Skeletal muscle tissue (tissue), 4 donors: ENCODE data around the gene IL1RAPL1. TPM values are rescaled to one million over a fixed set of nuclear protein-coding genes. Genes with fewer than 3 reads are reported as not detected.

Experiments used
- H3K27ac ChIP-seq: one replicate; pipeline ENCODE4 v1.7.0; 2013; ENCODE audit warnings: mild to moderate bottlenecking, low read depth, low read length, inconsistent platforms
- H3K27me3 ChIP-seq, 3 donors: one replicate each; pipeline ENCODE4 v1.7.0; 2013; ENCODE audit warnings: low read length in 3 of 3; ENCODE audit not compliant: control insufficient read depth in 3 of 3, insufficient read depth in 3 of 3
- H3K36me3 ChIP-seq, 3 donors: one replicate each; pipeline ENCODE4 v1.7.0; 2013; ENCODE audit warnings: low read length in 3 of 3; ENCODE audit not compliant: control insufficient read depth in 3 of 3, insufficient read depth in 3 of 3
- H3K4me1 ChIP-seq, 3 donors: one replicate each; pipeline ENCODE4 v1.7.0; 2013; ENCODE audit warnings: low read length in 3 of 3, mild to moderate bottlenecking in 3 of 3; ENCODE audit not compliant: control insufficient read depth in 3 of 3, insufficient read depth in 3 of 3
- H3K4me3 ChIP-seq, 3 donors: one replicate each; pipeline ENCODE4 v1.7.0; 2013; ENCODE audit warnings: low read length in 3 of 3
- H3K9ac ChIP-seq, 3 donors: one replicate each; pipeline ENCODE4 v1.7.0; 2013; ENCODE audit warnings: low read length in 3 of 3, mild to moderate bottlenecking in 3 of 3, moderate library complexity in 2 of 3, low read depth in 1 of 3
- H3K9me3 ChIP-seq, 3 donors: one replicate each; pipeline ENCODE4 v1.7.0; 2013; ENCODE audit warnings: low read length in 3 of 3; ENCODE audit not compliant: control insufficient read depth in 3 of 3
- total RNA-seq: library from RNA; depleted of rRNA; stranded (reverse); fragments of >200 nt; gene quantifications from one replicate; pipeline ENCODE4 v1.2.3, GENCODE V29; 2014
- donor health status: Osteomylitis.

IL1RAPL1 gene
- total RNA-seq, 1 donor from 2014 or later, result 3.7 TPM

- H3K9me3 ChIP-seq, result no peaks in the 10 kb centered on the region
- no peaks in the 10 kb centered on the region for H3K27me3 ChIP-seq
- no peak overlapping the region for H3K9ac ChIP-seq
- no peak overlapping the region for H3K4me3 ChIP-seq
- no peak overlapping the region for H3K27ac ChIP-seq
- H3K4me1 ChIP-seq, result no peaks in the 10 kb centered on the region
- no peaks in the 10 kb centered on the region for H3K36me3 ChIP-seq
Measured at GRCh38 chrX:28613558-28613957, 26.3 kb downstream of the IL1RAPL1 start.

- no peaks in the 10 kb centered on the region for H3K27me3 ChIP-seq
- H3K4me1 ChIP-seq, result no peaks in the 10 kb centered on the region
- no peak overlapping the region for H3K9ac ChIP-seq
- H3K4me3 ChIP-seq, result no peak overlapping the region
- no peak overlapping the region for H3K27ac ChIP-seq
- H3K36me3 ChIP-seq, result no peaks in the 10 kb centered on the region
- no peaks in the 10 kb centered on the region for H3K9me3 ChIP-seq
Measured at GRCh38 chrX:28625223-28625622, 38.0 kb downstream of the IL1RAPL1 start.

DNA sequence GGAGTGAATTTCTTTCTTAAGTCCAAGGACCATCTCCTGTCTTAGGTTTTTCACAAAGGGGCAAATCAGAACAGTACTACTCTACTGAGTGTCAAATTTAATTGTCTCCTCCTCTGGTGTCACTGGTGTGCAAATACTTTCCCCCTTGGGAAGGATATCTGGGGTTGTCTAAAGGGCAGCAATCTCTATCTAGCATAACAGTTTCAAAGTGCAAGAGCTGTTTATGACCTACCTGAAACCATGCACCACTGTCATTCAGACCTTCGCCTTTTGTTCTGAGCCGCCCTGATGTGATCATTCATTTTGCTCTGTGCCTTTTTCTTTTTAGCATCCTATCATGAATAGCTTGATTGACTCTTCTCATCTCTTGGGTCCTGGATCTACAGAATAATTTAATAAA lies 39.3 kb downstream of the IL1RAPL1 start:
- Histone ChIP-seq H3K9me3 (no peaks in the 10 kb centered on the region), H3K27ac (no peak overlapping the region), H3K9ac (no peak overlapping the region), H3K36me3 (no peaks in the 10 kb centered on the region), H3K27me3 (no peaks in the 10 kb centered on the region), H3K4me1 (no peaks in the 10 kb centered on the region), H3K4me3 (no peak overlapping the region)

GRCh38 chrX:28628120-28628519 lies 40.9 kb downstream of the IL1RAPL1 start:
- no peak overlapping the region for H3K27ac ChIP-seq

GRCh38 chrX:28638775-28639174 lies 51.5 kb downstream of the IL1RAPL1 start:
- Histone ChIP-seq H3K9me3 (no peaks in the 10 kb centered on the region), H3K27ac (no peak overlapping the region), H3K4me1 (no peaks in the 10 kb centered on the region), H3K9ac (no peak overlapping the region), H3K4me3 (no peak overlapping the region), H3K36me3 (no peaks in the 10 kb centered on the region), H3K27me3 (no peaks in the 10 kb centered on the region)

More at GRCh38 chrX:28628120-28628519, 40.9 kb downstream of the IL1RAPL1 start:
- Histone ChIP-seq H3K9me3 (no peaks in the 10 kb centered on the region), H3K4me3 (no peak overlapping the region), H3K36me3 (no peaks in the 10 kb centered on the region), H3K4me1 (no peaks in the 10 kb centered on the region), H3K27me3 (no peaks in the 10 kb centered on the region), H3K9ac (no peak overlapping the region)

- no peaks in the 10 kb centered on the region for H3K27me3 ChIP-seq
- H3K9me3 ChIP-seq, result no peaks in the 10 kb centered on the region
- no peak overlapping the region for H3K4me3 ChIP-seq
- H3K9ac ChIP-seq, result no peak overlapping the region
- no peaks in the 10 kb centered on the region for H3K4me1 ChIP-seq
- H3K27ac ChIP-seq, result no peak overlapping the region
- no peaks in the 10 kb centered on the region for H3K36me3 ChIP-seq
Measured at GRCh38 chrX:28639451-28639850, 52.2 kb downstream of the IL1RAPL1 start.

DNA sequence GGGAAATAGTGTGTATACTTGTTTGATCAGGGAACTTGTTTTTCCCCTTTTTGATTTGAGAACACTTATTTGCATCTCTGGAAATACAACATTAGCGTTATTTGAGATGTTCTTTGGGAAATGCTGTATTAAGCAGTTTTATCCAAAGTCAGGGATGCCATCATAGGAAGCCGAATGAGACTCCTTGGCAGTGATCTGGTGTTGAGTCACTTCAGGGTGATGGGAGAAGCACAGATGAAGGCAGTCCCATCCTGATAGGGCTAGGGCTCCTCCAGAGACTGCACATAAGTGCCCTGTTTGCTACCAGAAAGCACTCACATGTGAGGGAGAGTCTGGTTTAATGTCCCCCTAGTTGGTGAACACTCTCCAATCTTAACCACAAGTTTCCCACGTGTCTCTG lies 62.3 kb downstream of the IL1RAPL1 start:
- Histone ChIP-seq H3K36me3 (no peaks in the 10 kb centered on the region), H3K9ac (no peak overlapping the region), H3K9me3 (no peaks in the 10 kb centered on the region), H3K4me1 (no peaks in the 10 kb centered on the region), H3K27me3 (no peaks in the 10 kb centered on the region), H3K27ac (no peak overlapping the region), H3K4me3 (no peak overlapping the region)

DNA sequence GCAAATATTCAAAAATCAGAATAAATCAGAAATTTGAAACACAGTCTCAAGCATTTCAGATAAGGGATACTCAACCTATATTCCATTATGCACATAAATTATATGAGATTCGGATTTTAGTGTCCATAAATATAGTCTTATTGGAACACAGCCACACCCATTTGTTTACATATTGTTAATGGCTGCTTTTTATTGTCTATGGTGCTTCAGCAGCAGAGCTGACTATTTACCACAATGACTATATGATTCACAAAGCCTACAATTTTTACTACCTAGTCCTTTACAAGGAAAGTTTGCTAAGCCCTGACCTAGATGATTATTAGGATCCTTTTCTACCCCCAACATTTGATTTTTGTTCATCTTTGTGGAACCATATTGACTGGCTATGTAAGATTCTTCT lies 63.9 kb downstream of the IL1RAPL1 start:
- H3K9me3 ChIP-seq, result no peaks in the 10 kb centered on the region
- H3K4me1 ChIP-seq, result no peaks in the 10 kb centered on the region
- no peak overlapping the region for H3K27ac ChIP-seq
- H3K36me3 ChIP-seq, result no peaks in the 10 kb centered on the region
- H3K4me3 ChIP-seq, result no peak overlapping the region
- no peaks in the 10 kb centered on the region for H3K27me3 ChIP-seq
- H3K9ac ChIP-seq, result no peak overlapping the region

DNA sequence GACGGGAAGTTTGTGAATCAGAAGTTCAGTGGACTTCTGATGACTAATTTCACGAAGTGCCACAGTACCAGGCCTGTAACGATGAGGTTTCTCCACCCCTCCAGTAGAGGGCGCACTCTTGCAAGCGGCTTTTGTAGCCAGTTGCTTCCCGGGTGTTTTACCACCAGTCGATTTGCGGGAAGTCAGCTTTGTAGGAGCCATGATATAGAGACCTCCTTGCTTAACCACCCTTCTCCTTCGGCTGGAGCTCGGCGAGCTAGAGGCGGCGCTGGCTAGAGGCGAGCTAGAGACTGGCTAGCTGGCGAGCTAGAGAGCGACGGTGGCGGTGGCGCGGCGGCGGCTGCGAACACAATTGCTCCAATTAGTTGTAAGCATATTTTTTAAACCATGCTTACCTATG lies 72.0 kb downstream of the IL1RAPL1 start:
- no peaks in the 10 kb centered on the region for H3K27me3 ChIP-seq
- no peaks in the 10 kb centered on the region for H3K9me3 ChIP-seq
- no peaks in the 10 kb centered on the region for H3K4me1 ChIP-seq
- H3K4me3 ChIP-seq, result no peak overlapping the region
- no peak overlapping the region for H3K9ac ChIP-seq
- no peaks in the 10 kb centered on the region for H3K36me3 ChIP-seq
- H3K27ac ChIP-seq, result no peak overlapping the region

DNA sequence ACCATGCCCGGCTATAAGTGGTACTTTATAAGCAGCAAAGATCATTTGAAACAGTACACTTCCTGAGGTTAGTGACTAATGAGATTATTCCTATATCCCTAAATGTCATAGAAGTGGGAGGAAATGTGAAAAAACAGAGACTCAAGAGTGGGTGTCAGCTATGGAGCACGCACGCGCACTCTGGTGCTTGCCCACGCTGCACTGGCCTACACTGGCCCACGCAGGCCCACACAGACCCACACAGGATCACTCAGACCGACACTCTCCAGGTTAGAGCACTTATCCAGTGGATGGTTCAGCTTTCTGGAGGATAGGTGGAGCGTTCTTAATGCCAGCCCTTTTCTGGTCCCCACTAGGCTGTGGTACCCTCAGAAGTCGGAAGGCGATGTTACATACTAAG lies 78.5 kb downstream of the IL1RAPL1 start:
- Histone ChIP-seq H3K9me3 (no peaks in the 10 kb centered on the region), H3K4me1 (no peaks in the 10 kb centered on the region), H3K27ac (no peak overlapping the region), H3K36me3 (no peaks in the 10 kb centered on the region), H3K27me3 (no peaks in the 10 kb centered on the region), H3K4me3 (no peak overlapping the region), H3K9ac (no peak overlapping the region)

- no peak overlapping the region for H3K27ac ChIP-seq
- H3K27me3 ChIP-seq, result no peaks in the 10 kb centered on the region
- no peaks in the 10 kb centered on the region for H3K36me3 ChIP-seq
- no peaks in the 10 kb centered on the region for H3K4me1 ChIP-seq
- no peaks in the 10 kb centered on the region for H3K9me3 ChIP-seq
- H3K9ac ChIP-seq, result no peak overlapping the region
- H3K4me3 ChIP-seq, result no peak overlapping the region
Measured at GRCh38 chrX:28668303-28668702, 81.1 kb downstream of the IL1RAPL1 start.
